Smooth muscle cell (in vitro differentiated cells): ENCODE measurements around the gene RIC3. TPM values are rescaled to one million over a fixed set of nuclear protein-coding genes. Genes with fewer than 3 reads are reported as not detected.

ENCODE experiments used
- DNase-seq: peaks from one replicate; lab custom pipeline; 2025; ENCODE audit not compliant: unreplicated experiment; lab: John Stamatoyannopoulos, UW
- H2AFZ ChIP-seq: fragments of 200-600 bp; sonication (generic); 2 replicates; pipeline ENCODE4 v1.6.0; 2016; ENCODE audit warnings: antibody characterized with exemption, low read depth, mild to moderate bottlenecking
- H3F3A ChIP-seq: fragments of 200-600 bp; sonication (generic); 2 replicates; pipeline ENCODE4 v1.6.0; 2017; ENCODE audit warnings: antibody characterized with exemption, low read depth
- H3K27ac ChIP-seq: fragments of 200-600 bp; sonication (generic); 2 replicates; pipeline ENCODE4 v1.5.1; 2016; ENCODE audit warnings: low read depth, mild to moderate bottlenecking
- H3K27me3 ChIP-seq: fragments of 200-600 bp; sonication (generic); 2 replicates; pipeline ENCODE4 v1.6.1; 2016; ENCODE audit warnings: low read depth, mild to moderate bottlenecking
- H3K36me3 ChIP-seq: fragments of 200-600 bp; sonication (generic); 2 replicates; pipeline ENCODE4 v1.5.1; 2016; ENCODE audit warnings: low read depth
- H3K4me1 ChIP-seq: fragments of 200-600 bp; sonication (generic); 2 replicates; pipeline ENCODE4 v1.5.1; 2016; ENCODE audit warnings: low read depth
- H3K4me2 ChIP-seq: fragments of 200-600 bp; sonication (generic); 2 replicates; pipeline ENCODE4 v1.6.0; 2016; ENCODE audit warnings: mild to moderate bottlenecking
- H3K4me3 ChIP-seq: fragments of 200-600 bp; sonication (generic); 2 replicates; pipeline ENCODE4 v1.5.1; 2016; ENCODE audit warnings: mild to moderate bottlenecking
- H3K79me2 ChIP-seq: fragments of 200-600 bp; sonication (generic); 2 replicates; pipeline ENCODE4 v1.6.0; 2016; ENCODE audit warnings: low read depth, mild to moderate bottlenecking
- H3K9ac ChIP-seq: fragments of 200-600 bp; sonication (generic); 2 replicates; pipeline ENCODE4 v1.6.0; 2016; ENCODE audit warnings: low read depth
- H3K9me3 ChIP-seq: fragments of 200-600 bp; sonication (generic); replicated peaks from 2 replicates; pipeline ENCODE4 v1.5.1; 2016; ENCODE audit warnings: low read depth
- H4K20me1 ChIP-seq: fragments of 200-600 bp; sonication (generic); 2 replicates; pipeline ENCODE4 v1.6.0; 2016; ENCODE audit warnings: low read depth
- CTCF ChIP-seq: fragments of 200-600 bp; sonication (generic); IDR thresholded peaks from 2 replicates; pipeline ENCODE4 v1.5.1; 2017; ENCODE audit warnings: borderline replicate concordance, mild to moderate bottlenecking, antibody characterized with exemption; ENCODE audit not compliant: insufficient read depth, poor library complexity, severe bottlenecking
- WGBS: methylation state at CpG from one replicate; pipeline ENCODE4 v1.1.7; 2016; ENCODE audit warnings: low lambda C conversion rate; 5-methylcytosine and 5-hydroxymethylcytosine counted together
- polyA plus RNA-seq: library from polyadenylated mRNA; unstranded; fragments of >200 nt; fragmentation: Nextera tagmentation; extraction: Ambion mirVana; gene quantifications from 2 replicates; pipeline ENCODE4 v1.2.1, GENCODE V29; 2016
- total RNA-seq: library from RNA; depleted of rRNA; stranded (reverse); fragments of >200 nt; gene quantifications from 2 replicates; pipeline ENCODE4 v1.2.3, GENCODE V29; 2014

RIC3 gene
- total and polyA plus RNA-seq, 2 experiments from 2014 or later: 0.35 to 3.1 TPM

- Histone ChIP-seq H3K4me3 (no peak overlapping the region), H4K20me1 (peaks cover 92% of the 10 kb centered on the region), H2AFZ (no peak overlapping the region), H3K27ac (no peak overlapping the region), H3K9me3 (no peaks in the 10 kb centered on the region), H3F3A (no peaks in the 10 kb centered on the region), H3K4me2 (no peak overlapping the region), H3K4me1 (peaks cover 12% of the 10 kb centered on the region), H3K27me3 (no peaks in the 10 kb centered on the region), H3K9ac (no peak overlapping the region), H3K36me3 (no peaks in the 10 kb centered on the region), H3K79me2 (peaks cover 14% of the 10 kb centered on the region)
- DNase-seq: no peak
- 83% methylated on average over 4 of the region's 4 CpGs for WGBS
- no peak for TF ChIP-seq CTCF
Measured at GRCh38 chr11:8087185-8087584, 81.6 kb downstream of the RIC3 start.

- H3K9me3 ChIP-seq: no peaks in the 10 kb centered on the region
- no peak overlapping the region for H3K4me3 ChIP-seq
- no peaks in the 10 kb centered on the region for H3K27me3 ChIP-seq
- no peaks in the 10 kb centered on the region for H3K36me3 ChIP-seq
- H4K20me1 ChIP-seq: peaks cover 98% of the 10 kb centered on the region
- H3K4me2 ChIP-seq: no peak overlapping the region
- no peak overlapping the region for H3K27ac ChIP-seq
- 92% methylated on average over 7 of the region's 7 CpGs for WGBS
- TF ChIP-seq CTCF: no peak
- no peak for DNase-seq
- no peak overlapping the region for H2AFZ ChIP-seq
- H3K9ac ChIP-seq: no peak overlapping the region
- H3K79me2 ChIP-seq: peaks cover 14% of the 10 kb centered on the region
- H3F3A ChIP-seq: no peaks in the 10 kb centered on the region
- peaks cover 18% of the 10 kb centered on the region for H3K4me1 ChIP-seq
Measured at GRCh38 chr11:8086571-8086970, 82.3 kb downstream of the RIC3 start.

- H3K9ac ChIP-seq: no peak overlapping the region
- no peaks in the 10 kb centered on the region for H3K9me3 ChIP-seq
- H3K79me2 ChIP-seq: peaks cover 14% of the 10 kb centered on the region
- H3K27me3 ChIP-seq: no peaks in the 10 kb centered on the region
- peaks cover 94% of the 10 kb centered on the region for H4K20me1 ChIP-seq
- H3K27ac ChIP-seq: no peak overlapping the region
- no peak for TF ChIP-seq CTCF
- no peak overlapping the region for H2AFZ ChIP-seq
- no peaks in the 10 kb centered on the region for H3F3A ChIP-seq
- H3K4me2 ChIP-seq: no peak overlapping the region
- H3K4me1 ChIP-seq: peaks cover 19% of the 10 kb centered on the region
- no peak for DNase-seq
- no peak overlapping the region for H3K4me3 ChIP-seq
- WGBS: 80% methylated on average over 8 of the region's 8 CpGs
- H3K36me3 ChIP-seq: no peaks in the 10 kb centered on the region
Measured at GRCh38 chr11:8086001-8086479, 82.8 kb downstream of the RIC3 start.

GRCh38 chr11:8085011-8085645 lies 83.7 kb downstream of the RIC3 start:
- H3F3A ChIP-seq: peaks cover 2% of the 10 kb centered on the region
- H2AFZ ChIP-seq: no peak overlapping the region
- no peak overlapping the region for H3K9ac ChIP-seq
- DNase-seq: no peak
- peaks cover 19% of the 10 kb centered on the region for H3K4me1 ChIP-seq
- H3K4me2 ChIP-seq: no peak overlapping the region
- no peak overlapping the region for H3K27ac ChIP-seq
- no peaks in the 10 kb centered on the region for H3K27me3 ChIP-seq
- H3K79me2 ChIP-seq: peaks cover 14% of the 10 kb centered on the region
- H3K36me3 ChIP-seq: no peaks in the 10 kb centered on the region
- H4K20me1 ChIP-seq: peaks cover 84% of the 10 kb centered on the region
- 75% methylated on average over 11 of the region's 11 CpGs for WGBS
- no peak for TF ChIP-seq CTCF
- H3K4me3 ChIP-seq: no peak overlapping the region
- H3K9me3 ChIP-seq: no peaks in the 10 kb centered on the region
